A673 (cell line): ENCODE measurements around the gene P2RY6. TPM values are rescaled to one million over a fixed set of nuclear protein-coding genes. Genes with fewer than 3 reads are reported as not detected.

Source experiments
- BruUV-seq: library from RNA; stranded (reverse); fragments of 400-500 nt; replicated peaks from 2 replicates; lab custom pipeline; 2021; lab: Mats Ljungman, UMichigan
- CTCF ChIA-PET: fragments of 300-600 bp; sonication (Branson Sonifier 250); formaldehyde crosslinking; loops from one replicate; lab custom pipeline; 2022; ENCODE audit warnings: antibody characterized with exemption; lab: Charles Lee
- POLR2A ChIA-PET: fragments of 300-600 bp; sonication (Branson Sonifier 250); formaldehyde crosslinking; loops from one replicate; lab custom pipeline; 2022; ENCODE audit warnings: antibody characterized with exemption; ENCODE audit not compliant: low non-redundant PET; lab: Charles Lee
- DNase-seq: peaks from one replicate; pipeline ENCODE4 v3.0.0-alpha.2; 2015; ENCODE audit warnings: low spot score
- H3K27ac ChIP-seq: fragments of 200-600 bp; sonication (generic); 2 replicates; pipeline ENCODE4 v1.5.1; 2016; ENCODE audit warnings: mixed run types, low read depth, mild to moderate bottlenecking, mixed read lengths, antibody characterized with exemption, low read length; ENCODE audit not compliant: poor library complexity, severe bottlenecking
- H3K27me3 ChIP-seq: fragments of 200-600 bp; sonication (generic); replicated peaks from 2 replicates; pipeline ENCODE4 v1.6.1; 2017; ENCODE audit warnings: mixed run types, low read depth, mild to moderate bottlenecking, mixed read lengths, antibody characterized with exemption, low read length; ENCODE audit not compliant: insufficient read depth, poor library complexity
- H3K36me3 ChIP-seq: fragments of 200-600 bp; sonication (generic); 2 replicates; pipeline ENCODE4 v1.6.1; 2016; ENCODE audit warnings: mixed run types, mild to moderate bottlenecking, mixed read lengths, antibody characterized with exemption, low read length; ENCODE audit not compliant: insufficient read depth, poor library complexity, severe bottlenecking
- H3K4me1 ChIP-seq: fragments of 200-600 bp; sonication (generic); 2 replicates; pipeline ENCODE4 v1.6.1; 2017; ENCODE audit warnings: mixed run types, mild to moderate bottlenecking, mixed read lengths, antibody characterized with exemption, low read length; ENCODE audit not compliant: insufficient read depth, poor library complexity, severe bottlenecking
- H3K4me3 ChIP-seq: fragments of 200-600 bp; sonication (generic); 2 replicates; pipeline ENCODE4 v1.5.1; 2016; ENCODE audit warnings: low read depth, mixed run types, mild to moderate bottlenecking, mixed read lengths, low read length; ENCODE audit not compliant: poor library complexity, severe bottlenecking
- H3K9me3 ChIP-seq: fragments of 200-600 bp; sonication (generic); 2 replicates; pipeline ENCODE4 v1.6.1; 2016; ENCODE audit warnings: mixed run types, low read depth, mild to moderate bottlenecking, mixed read lengths, antibody characterized with exemption, low read length; ENCODE audit not compliant: poor library complexity, severe bottlenecking
- CTCF ChIP-seq: fragments of 300-800, 200-600 bp; sonication (generic); conservative IDR thresholded peaks from 2 replicates; pipeline ENCODE4 v1.5.1; 2017; ENCODE audit warnings: low read depth, mild to moderate bottlenecking, antibody characterized with exemption, low read length, moderate library complexity, mixed read lengths
- EZH2 ChIP-seq: fragments of 200-600 bp; sonication (generic); IDR thresholded peaks from 2 replicates; pipeline ENCODE4 v1.6.1; 2017; ENCODE audit warnings: borderline replicate concordance, low read depth, mild to moderate bottlenecking, mixed read lengths, antibody characterized with exemption, low read length; ENCODE audit not compliant: poor library complexity, severe bottlenecking
- intact Hi-C: fragments of 100-400 bp; cut with micrococcal nuclease; formaldehyde crosslinking; loops from one replicate; pipeline ENCODE4 v1.10.0; 2022; ENCODE audit not compliant: unreplicated experiment
- total RNA-seq: library from RNA; stranded (reverse); gene quantifications from 2 replicates; pipeline ENCODE4 v1.2.3, GENCODE V29; 2021

The P2RY6 gene
- total RNA-seq, 1 experiment from 2014 or later: 0.43 TPM

- DNase-seq: peak; percentile 89
- BruUV-seq: no TSS peak
- Histone ChIP-seq H3K9me3 (no peaks in the 10 kb centered on the region), H3K27ac (no peak overlapping the region), H3K4me3 (no peak overlapping the region), H3K27me3 (no peaks in the 10 kb centered on the region), H3K4me1 (peaks cover 4% of the 10 kb centered on the region), H3K36me3 (no peaks in the 10 kb centered on the region)
- TF ChIP-seq EZH2: no peak
- TF ChIP-seq CTCF: peak; percentile 99
- ChIA-PET CTCF (interaction anchor here (0.9 to 1.1 kb wide), 3 partner anchors 40 to 98 kb away, joined by 4 to 12 read pairs (median 4); no protein-coding TSS in a partner anchor), POLR2A (no interaction called here)
- intact Hi-C loops: loop anchor here (1.0 kb wide), 1 partner anchor 40 kb away; no protein-coding TSS in a partner anchor
These were observed 23.3 kb downstream of the P2RY6 start for GRCh38 chr11:73295241-73295995.

- no peak overlapping the region for H3K27ac ChIP-seq
- no peaks in the 10 kb centered on the region for H3K27me3 ChIP-seq
- TF ChIP-seq EZH2: no peak
- TF ChIP-seq CTCF: no peak
- H3K9me3 ChIP-seq: no peaks in the 10 kb centered on the region
- no TSS peak for BruUV-seq
- H3K36me3 ChIP-seq: no peaks in the 10 kb centered on the region
- no peak for DNase-seq
- POLR2A ChIA-PET: no interaction called here
- no peak overlapping the region for H3K4me3 ChIP-seq
- peaks cover 4% of the 10 kb centered on the region for H3K4me1 ChIP-seq
- CTCF ChIA-PET: no interaction called here
- intact Hi-C loops: loop anchor here (1.0 kb wide), 1 partner anchor 39 kb away; no protein-coding TSS in a partner anchor
These were observed 23.8 kb downstream of the P2RY6 start for GRCh38 chr11:73295996-73296318.

- Histone ChIP-seq H3K4me3 (no peak overlapping the region), H3K4me1 (peaks cover 4% of the 10 kb centered on the region), H3K27ac (no peak overlapping the region), H3K27me3 (no peaks in the 10 kb centered on the region), H3K36me3 (no peaks in the 10 kb centered on the region), H3K9me3 (no peaks in the 10 kb centered on the region)
- no TSS peak for BruUV-seq
- TF ChIP-seq CTCF: no peak
- no peak for TF ChIP-seq EZH2
- CTCF ChIA-PET: interaction anchor here (1.3 kb wide), 1 partner anchor 39 kb away, joined by 8 read pairs; no protein-coding TSS in a partner anchor
- no peak for DNase-seq
- POLR2A ChIA-PET: interaction anchor here (0.6 kb wide), 1 partner anchor 11 kb away, joined by 10 read pairs; no protein-coding TSS in a partner anchor
- intact Hi-C loops: no loop called here
These were observed 24.5 kb downstream of the P2RY6 start for GRCh38 chr11:73296501-73297230.
